Measurements from ENCODE around the gene SLC66A1.

Gene SLC66A1

GRCh38 chr1:19312782-19313635 is 883 bp downstream of the SLC66A1 start:
- H3K27ac Mint-ChIP-seq: peak overlapping the region; percentile 64
- peaks cover 35% of the 10 kb centered on the region for H3K4me1 Mint-ChIP-seq (ENCODE audit: low read depth)
- H3K4me3 Mint-ChIP-seq: peak overlapping the region; percentile 84
- H3K9me3 Mint-ChIP-seq (ENCODE audit: low read depth): no peaks in the 10 kb centered on the region
- no peaks in the 10 kb centered on the region for H3K27me3 Mint-ChIP-seq
- peaks cover 7% of the 10 kb centered on the region for H3K36me3 Mint-ChIP-seq

GRCh38 chr1:19313636-19313959 is 1.5 kb downstream of the SLC66A1 start:
- Mint-ChIP-seq H3K27me3 (no peaks in the 10 kb centered on the region), H3K4me1 (ENCODE audit: low read depth) (peaks cover 35% of the 10 kb centered on the region), H3K9me3 (ENCODE audit: low read depth) (no peaks in the 10 kb centered on the region), H3K4me3 (peak overlapping the region; percentile 84), H3K36me3 (peaks cover 7% of the 10 kb centered on the region), H3K27ac (no peak overlapping the region)

DNA sequence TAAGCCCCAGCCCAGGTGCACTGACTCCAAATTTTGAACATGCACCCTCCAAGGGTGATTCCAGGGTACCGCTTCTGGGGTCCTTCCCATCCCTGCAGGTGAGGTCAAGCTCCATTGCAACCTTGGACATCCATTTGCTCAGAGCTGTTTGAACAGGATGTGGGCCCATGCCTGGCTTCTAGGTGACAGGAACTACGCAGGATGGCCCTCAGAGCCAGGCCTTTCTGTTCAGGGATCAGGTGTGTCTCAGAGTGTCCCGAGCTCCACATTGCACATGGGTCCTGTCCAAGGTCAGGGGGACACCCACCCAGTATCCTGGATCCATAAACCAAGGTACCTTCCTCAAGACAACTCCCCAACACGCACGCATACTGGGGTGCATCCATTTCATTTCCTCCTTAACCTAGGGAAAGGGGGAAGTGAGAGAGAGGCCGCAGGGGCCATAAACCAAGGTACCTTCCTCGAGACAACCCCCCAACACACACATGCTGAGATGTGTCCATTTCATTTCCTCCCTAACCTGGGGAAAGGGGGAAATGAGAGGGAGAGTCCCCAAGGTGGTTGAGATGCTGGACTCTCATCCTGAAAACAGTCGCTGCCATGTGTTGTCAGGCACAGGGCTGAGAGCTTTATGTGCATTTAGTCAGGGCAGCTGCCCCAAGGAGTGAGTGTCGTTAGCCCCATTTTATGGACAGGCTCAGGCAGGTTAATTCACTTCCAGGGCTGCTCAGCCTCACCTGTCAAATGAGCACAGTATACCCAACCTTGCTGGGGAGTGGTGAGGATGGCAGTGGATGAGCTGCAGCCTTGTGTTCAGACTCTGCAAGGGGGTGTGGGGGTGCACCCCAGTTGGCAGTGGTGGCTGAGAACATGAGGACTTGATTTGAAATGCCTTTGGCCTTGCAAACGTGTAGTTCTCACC is 2.1 kb downstream of the SLC66A1 start:
- no peak overlapping the region for H3K4me3 Mint-ChIP-seq
- H3K27ac Mint-ChIP-seq: no peak overlapping the region
- H3K4me1 Mint-ChIP-seq (ENCODE audit: low read depth): peaks cover 29% of the 10 kb centered on the region
- H3K36me3 Mint-ChIP-seq: peaks cover 3% of the 10 kb centered on the region
- H3K27me3 Mint-ChIP-seq: no peaks in the 10 kb centered on the region
- H3K9me3 Mint-ChIP-seq (ENCODE audit: low read depth): no peaks in the 10 kb centered on the region

DNA sequence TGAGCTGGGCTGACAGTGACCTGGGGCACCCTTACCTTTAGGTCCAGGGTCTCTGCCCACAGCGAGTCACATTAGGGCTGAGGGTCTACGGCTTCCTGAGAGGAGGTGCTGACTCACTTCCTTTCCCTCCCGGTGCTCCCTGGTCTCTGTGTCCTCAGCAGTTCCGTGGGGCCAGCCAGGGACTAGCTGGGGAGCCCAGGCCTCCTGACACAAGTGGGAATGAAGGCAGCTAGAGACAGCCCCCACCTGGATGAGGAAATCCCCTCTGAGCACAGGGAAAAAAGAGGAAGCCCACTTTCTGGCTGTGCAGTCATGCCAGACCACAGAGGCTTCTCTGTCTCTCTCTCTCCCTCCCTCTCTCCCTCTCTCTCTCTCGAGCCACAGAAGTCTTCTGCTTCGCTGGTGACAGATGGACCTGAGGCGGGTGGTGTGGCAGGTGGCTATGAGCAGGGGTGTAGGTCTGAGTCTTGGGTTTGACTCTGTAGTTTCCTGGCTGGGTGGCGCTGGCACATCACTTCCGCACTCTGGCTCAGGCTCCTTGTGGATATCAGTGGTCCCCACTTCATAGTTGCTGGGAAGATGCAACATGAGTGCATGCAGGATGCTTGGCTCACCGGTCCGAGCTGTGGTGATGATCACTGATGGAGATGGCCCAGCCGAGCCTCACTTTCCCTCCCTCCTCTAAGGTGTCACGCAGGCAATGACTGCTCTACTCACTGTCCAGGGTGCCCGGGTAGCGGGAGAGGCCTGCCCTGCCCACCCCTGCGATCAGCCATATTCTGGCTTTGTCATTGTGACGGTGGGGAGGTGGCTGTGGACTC is 3.5 kb downstream of the SLC66A1 start:
- H3K36me3 Mint-ChIP-seq: peaks cover 3% of the 10 kb centered on the region
- H3K9me3 Mint-ChIP-seq (ENCODE audit: low read depth): no peaks in the 10 kb centered on the region
- H3K4me3 Mint-ChIP-seq: no peak overlapping the region
- peaks cover 24% of the 10 kb centered on the region for H3K4me1 Mint-ChIP-seq (ENCODE audit: low read depth)
- H3K27ac Mint-ChIP-seq: no peak overlapping the region
- H3K27me3 Mint-ChIP-seq: no peaks in the 10 kb centered on the region

DNA sequence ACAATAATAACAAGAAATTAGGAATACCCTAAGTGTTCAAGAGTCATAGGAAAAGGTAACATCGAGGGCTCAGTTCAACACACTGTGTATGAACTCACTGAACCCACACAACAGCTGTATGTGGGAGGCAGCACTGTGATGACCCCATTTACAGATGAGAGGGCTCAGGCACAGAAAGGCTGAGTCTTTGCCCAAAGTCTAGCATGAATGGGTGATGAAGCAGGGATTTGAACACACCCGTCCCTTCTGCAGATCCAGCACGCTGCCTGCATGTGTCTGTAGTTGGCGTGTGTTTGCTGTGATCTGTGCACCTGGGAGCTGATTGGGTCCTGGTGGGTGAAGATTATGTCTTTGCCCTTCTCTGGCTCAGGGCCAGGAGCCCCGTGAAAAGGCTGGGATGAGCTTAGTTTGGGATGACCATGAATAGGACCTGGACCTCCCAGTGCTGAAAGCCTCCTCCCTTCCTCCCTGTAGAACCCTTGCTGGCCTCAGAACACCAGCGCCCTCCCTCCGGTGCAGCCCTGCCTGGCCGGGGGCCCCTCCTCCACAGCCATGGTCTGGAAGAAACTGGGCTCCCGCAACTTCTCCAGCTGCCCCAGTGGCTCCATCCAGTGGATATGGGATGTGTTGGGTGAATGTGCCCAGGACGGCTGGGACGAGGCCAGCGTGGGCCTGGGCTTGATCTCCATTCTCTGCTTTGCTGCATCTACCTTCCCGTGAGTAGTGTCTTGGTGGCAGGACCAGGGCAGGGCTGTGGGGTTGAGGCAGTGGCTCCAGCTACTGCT is 5.2 kb downstream of the SLC66A1 start:
- Mint-ChIP-seq H3K4me3 (no peak overlapping the region), H3K36me3 (peaks cover 3% of the 10 kb centered on the region), H3K27ac (no peak overlapping the region), H3K9me3 (ENCODE audit: low read depth) (no peaks in the 10 kb centered on the region), H3K4me1 (ENCODE audit: low read depth) (peaks cover 17% of the 10 kb centered on the region), H3K27me3 (no peaks in the 10 kb centered on the region)

DNA sequence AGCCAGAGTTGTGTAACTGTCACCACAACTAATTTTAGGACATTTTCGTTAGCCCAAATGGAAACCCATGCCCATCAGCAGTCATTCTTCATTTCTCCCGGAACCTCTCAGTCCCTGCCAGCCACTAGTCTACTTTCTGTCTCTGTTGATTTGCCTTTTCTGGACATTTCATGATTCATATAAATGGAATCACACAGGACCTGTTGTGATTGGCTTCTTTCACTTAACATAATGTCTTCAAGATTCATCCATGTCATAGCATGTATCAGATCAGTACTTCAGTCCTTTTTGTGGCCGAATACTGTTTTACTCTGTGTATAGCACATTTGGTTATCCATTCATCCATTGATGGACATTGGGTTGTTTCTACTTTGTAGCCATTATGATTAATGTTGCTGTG is 7.1 kb downstream of the SLC66A1 start:
- no peaks in the 10 kb centered on the region for H3K9me3 Mint-ChIP-seq (ENCODE audit: low read depth)
- peaks cover 5% of the 10 kb centered on the region for H3K36me3 Mint-ChIP-seq
- peaks cover 8% of the 10 kb centered on the region for H3K4me1 Mint-ChIP-seq (ENCODE audit: low read depth)
- H3K4me3 Mint-ChIP-seq: no peak overlapping the region
- no peak overlapping the region for H3K27ac Mint-ChIP-seq
- H3K27me3 Mint-ChIP-seq: no peaks in the 10 kb centered on the region

- Mint-ChIP-seq H3K27ac (no peak overlapping the region), H3K36me3 (peaks cover 5% of the 10 kb centered on the region), H3K27me3 (no peaks in the 10 kb centered on the region), H3K9me3 (ENCODE audit: low read depth) (no peaks in the 10 kb centered on the region), H3K4me3 (no peak overlapping the region), H3K4me1 (ENCODE audit: low read depth) (peaks cover 3% of the 10 kb centered on the region)
Measured at GRCh38 chr1:19321071-19321470, 8.9 kb downstream of the SLC66A1 start.

GRCh38 chr1:19322481-19322880 is 10.4 kb downstream of the SLC66A1 start:
- Mint-ChIP-seq H3K27me3 (no peaks in the 10 kb centered on the region), H3K4me3 (no peak overlapping the region), H3K27ac (no peak overlapping the region), H3K4me1 (ENCODE audit: low read depth) (no peaks in the 10 kb centered on the region), H3K36me3 (peaks cover 5% of the 10 kb centered on the region), H3K9me3 (ENCODE audit: low read depth) (no peaks in the 10 kb centered on the region)

DNA sequence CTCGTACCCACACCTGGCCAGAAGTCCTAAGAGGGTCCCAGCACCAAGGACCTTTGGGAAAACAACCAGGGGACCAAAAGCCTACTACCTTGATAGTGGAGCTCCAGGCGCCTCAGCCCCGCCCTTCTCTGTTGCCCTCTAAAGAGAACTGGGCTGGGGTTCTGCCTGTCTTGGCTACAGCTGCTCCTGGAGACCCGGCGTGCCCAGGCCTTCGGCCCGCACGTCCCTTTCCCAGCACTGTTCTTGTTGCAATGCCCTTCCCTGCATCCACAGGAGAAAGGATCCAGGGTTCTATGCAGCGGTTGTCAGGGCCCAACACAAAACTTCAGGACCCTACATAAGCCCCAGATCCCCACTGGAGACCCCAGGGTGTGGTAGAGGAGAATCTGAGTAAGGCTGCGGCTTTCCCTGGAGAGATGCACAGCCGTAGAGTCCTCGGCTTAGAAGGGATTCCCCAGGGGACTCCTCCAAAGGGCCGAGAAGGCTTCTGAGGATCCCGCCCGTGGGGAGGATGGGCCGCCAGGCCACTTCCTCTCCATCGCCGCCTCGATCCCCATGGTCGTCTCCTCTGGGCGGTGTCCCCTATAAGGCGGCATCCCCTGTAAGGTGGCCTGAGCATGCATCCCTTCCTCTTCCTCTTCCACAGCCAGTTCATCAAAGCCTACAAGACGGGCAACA is 12.0 kb downstream of the SLC66A1 start:
- Mint-ChIP-seq H3K9me3 (ENCODE audit: low read depth) (no peaks in the 10 kb centered on the region), H3K27ac (no peak overlapping the region), H3K36me3 (peaks cover 2% of the 10 kb centered on the region), H3K27me3 (no peaks in the 10 kb centered on the region), H3K4me1 (ENCODE audit: low read depth) (no peaks in the 10 kb centered on the region), H3K4me3 (no peak overlapping the region)

DNA sequence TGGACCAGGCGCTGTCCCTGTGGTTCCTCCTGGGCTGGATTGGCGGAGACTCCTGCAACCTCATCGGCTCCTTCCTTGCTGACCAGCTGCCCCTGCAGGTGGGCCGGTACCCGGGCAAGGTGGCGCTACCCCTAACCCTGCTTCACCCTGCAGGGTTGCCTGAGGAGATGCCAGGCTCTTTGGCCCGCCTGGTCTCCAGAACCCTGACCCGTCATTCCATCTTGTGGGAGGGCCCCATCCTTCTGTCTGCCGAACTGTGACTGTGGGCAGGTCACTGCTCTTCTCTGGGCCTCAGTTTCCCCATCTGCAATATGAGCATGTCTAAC is 12.5 kb downstream of the SLC66A1 start:
- H3K36me3 Mint-ChIP-seq: peaks cover 2% of the 10 kb centered on the region
- no peak overlapping the region for H3K4me3 Mint-ChIP-seq
- no peaks in the 10 kb centered on the region for H3K27me3 Mint-ChIP-seq
- no peaks in the 10 kb centered on the region for H3K4me1 Mint-ChIP-seq (ENCODE audit: low read depth)
- no peak overlapping the region for H3K27ac Mint-ChIP-seq
- no peaks in the 10 kb centered on the region for H3K9me3 Mint-ChIP-seq (ENCODE audit: low read depth)

GRCh38 chr1:19325368-19325957 is 13.3 kb downstream of the SLC66A1 start:
- H3K4me3 Mint-ChIP-seq: no peak overlapping the region
- peaks cover 2% of the 10 kb centered on the region for H3K36me3 Mint-ChIP-seq

GRCh38 chr1:19325958-19326747 is 14.0 kb downstream of the SLC66A1 start:
- peaks cover 2% of the 10 kb centered on the region for H3K36me3 Mint-ChIP-seq

More at GRCh38 chr1:19325368-19325957, 13.3 kb downstream of the SLC66A1 start:
- Mint-ChIP-seq H3K27me3 (no peaks in the 10 kb centered on the region), H3K9me3 (ENCODE audit: low read depth) (no peaks in the 10 kb centered on the region), H3K27ac (no peak overlapping the region), H3K4me1 (ENCODE audit: low read depth) (no peaks in the 10 kb centered on the region)

GRCh38 chr1:19326748-19327065 is 14.6 kb downstream of the SLC66A1 start:
- Mint-ChIP-seq H3K27ac (no peak overlapping the region), H3K4me1 (ENCODE audit: low read depth) (no peaks in the 10 kb centered on the region), H3K4me3 (no peak overlapping the region), H3K27me3 (no peaks in the 10 kb centered on the region), H3K36me3 (peaks cover 2% of the 10 kb centered on the region), H3K9me3 (ENCODE audit: low read depth) (no peaks in the 10 kb centered on the region)

More at GRCh38 chr1:19325958-19326747, 14.0 kb downstream of the SLC66A1 start:
- no peaks in the 10 kb centered on the region for H3K27me3 Mint-ChIP-seq
- H3K4me1 Mint-ChIP-seq (ENCODE audit: low read depth): no peaks in the 10 kb centered on the region
- H3K9me3 Mint-ChIP-seq (ENCODE audit: low read depth): no peaks in the 10 kb centered on the region
- no peak overlapping the region for H3K4me3 Mint-ChIP-seq
- no peak overlapping the region for H3K27ac Mint-ChIP-seq

Data from activated naive CD8-positive, alpha-beta T cell (primary cell).